ENCODE results near the gene GMDS. TPM values are rescaled to one million over a fixed set of nuclear protein-coding genes. Genes with fewer than 3 reads are reported as not detected.
A peak's percentile ranks its signal among the peaks of the same experiment; 100 is the strongest.

Gene GMDS
- total RNA-seq, 1 donor, result 23.2 TPM

GRCh38 chr6:1749041-1749440 lies 496.4 kb downstream of the GMDS start:
- Histone ChIP-seq H3K4me2 (ENCODE audit: insufficient read depth, low read length) (peak overlapping the region; percentile 82), H3K4me3 (ENCODE audit: insufficient read depth, low read length) (peak overlapping the region; percentile 72), H3K9me3 (ENCODE audit: low read depth, low read length) (no peaks in the 10 kb centered on the region), H4K20me1 (ENCODE audit: insufficient read depth, low read length) (no peaks in the 10 kb centered on the region), H3K27ac (ENCODE audit: low read depth, low read length) (peak overlapping the region; percentile 17), H3K4me1 (ENCODE audit: insufficient read depth, low read length) (no peaks in the 10 kb centered on the region), H2AFZ (ENCODE audit: low read length) (peak overlapping the region; percentile 58), H3K27me3 (ENCODE audit: insufficient read depth, low read length) (no peaks in the 10 kb centered on the region), H3K79me2 (ENCODE audit: insufficient read depth, low read length) (no peaks in the 10 kb centered on the region), H3K36me3 (ENCODE audit: insufficient read depth, low read length) (no peaks in the 10 kb centered on the region)
- DNase-seq (ENCODE audit: insufficient read length, low spot score, missing footprints), result no peak
- no peak for TF ChIP-seq CTCF (IDR thresholded peaks at IDR 0.05; ENCODE audit: extremely low read depth, low read depth, low read length)

GRCh38 chr6:1747531-1747930 lies 497.9 kb downstream of the GMDS start:
- Histone ChIP-seq H3K36me3 (ENCODE audit: insufficient read depth, low read length) (no peaks in the 10 kb centered on the region), H3K4me2 (ENCODE audit: insufficient read depth, low read length) (no peak overlapping the region), H3K27me3 (ENCODE audit: insufficient read depth, low read length) (no peaks in the 10 kb centered on the region), H2AFZ (ENCODE audit: low read length) (no peak overlapping the region), H3K9me3 (ENCODE audit: low read depth, low read length) (no peaks in the 10 kb centered on the region), H4K20me1 (ENCODE audit: insufficient read depth, low read length) (no peaks in the 10 kb centered on the region), H3K4me3 (ENCODE audit: insufficient read depth, low read length) (no peak overlapping the region), H3K27ac (ENCODE audit: low read depth, low read length) (no peak overlapping the region), H3K79me2 (ENCODE audit: insufficient read depth, low read length) (no peaks in the 10 kb centered on the region), H3K4me1 (ENCODE audit: insufficient read depth, low read length) (no peaks in the 10 kb centered on the region)
- no peak for DNase-seq (ENCODE audit: insufficient read length, low spot score, missing footprints)
- TF ChIP-seq CTCF (IDR thresholded peaks at IDR 0.05; ENCODE audit: extremely low read depth, low read depth, low read length), result no peak

GRCh38 chr6:1747003-1747402 lies 498.4 kb downstream of the GMDS start:
- no peak overlapping the region for H3K4me2 ChIP-seq (ENCODE audit: insufficient read depth, low read length)

GRCh38 chr6:1745814-1746213 lies 499.6 kb downstream of the GMDS start:
- no peak for TF ChIP-seq CTCF (IDR thresholded peaks at IDR 0.05; ENCODE audit: extremely low read depth, low read depth, low read length)
- DNase-seq (ENCODE audit: insufficient read length, low spot score, missing footprints), result no peak
- Histone ChIP-seq H4K20me1 (ENCODE audit: insufficient read depth, low read length) (no peaks in the 10 kb centered on the region), H3K27me3 (ENCODE audit: insufficient read depth, low read length) (no peaks in the 10 kb centered on the region), H2AFZ (ENCODE audit: low read length) (no peak overlapping the region), H3K4me2 (ENCODE audit: insufficient read depth, low read length) (no peak overlapping the region), H3K36me3 (ENCODE audit: insufficient read depth, low read length) (no peaks in the 10 kb centered on the region), H3K79me2 (ENCODE audit: insufficient read depth, low read length) (no peaks in the 10 kb centered on the region), H3K27ac (ENCODE audit: low read depth, low read length) (no peak overlapping the region), H3K9me3 (ENCODE audit: low read depth, low read length) (no peaks in the 10 kb centered on the region), H3K4me1 (ENCODE audit: insufficient read depth, low read length) (no peaks in the 10 kb centered on the region), H3K4me3 (ENCODE audit: insufficient read depth, low read length) (no peak overlapping the region)

More at GRCh38 chr6:1747003-1747402, 498.4 kb downstream of the GMDS start:
- Histone ChIP-seq H3K9me3 (ENCODE audit: low read depth, low read length) (no peaks in the 10 kb centered on the region), H4K20me1 (ENCODE audit: insufficient read depth, low read length) (no peaks in the 10 kb centered on the region), H3K27ac (ENCODE audit: low read depth, low read length) (no peak overlapping the region), H2AFZ (ENCODE audit: low read length) (no peak overlapping the region), H3K27me3 (ENCODE audit: insufficient read depth, low read length) (no peaks in the 10 kb centered on the region), H3K36me3 (ENCODE audit: insufficient read depth, low read length) (no peaks in the 10 kb centered on the region), H3K4me1 (ENCODE audit: insufficient read depth, low read length) (no peaks in the 10 kb centered on the region), H3K79me2 (ENCODE audit: insufficient read depth, low read length) (no peaks in the 10 kb centered on the region), H3K4me3 (ENCODE audit: insufficient read depth, low read length) (no peak overlapping the region)
- DNase-seq (ENCODE audit: insufficient read length, low spot score, missing footprints), result no peak
- no peak for TF ChIP-seq CTCF (IDR thresholded peaks at IDR 0.05; ENCODE audit: extremely low read depth, low read depth, low read length)
